HG03520 (cell line): ENCODE results near the gene ADAM10.

Source experiments
- ATAC-seq: cut with Tn5 transposase; IDR thresholded peaks from one replicate; pipeline ENCODE4 v1.9.1; 2021; ENCODE audit warnings: mild to moderate bottlenecking, moderate library complexity; ENCODE audit not compliant: unreplicated experiment

The ADAM10 gene

GRCh38 chr15:58554758-58555157 lies 194.7 kb downstream of the ADAM10 start:
- no peak for ATAC-seq

- no peak for ATAC-seq
These were observed 196.1 kb downstream of the ADAM10 start for GRCh38 chr15:58553365-58553918.

- ATAC-seq: no peak
These were observed 196.8 kb downstream of the ADAM10 start for GRCh38 chr15:58552505-58553364.

GRCh38 chr15:58551764-58552504 lies 197.6 kb downstream of the ADAM10 start:
- no peak for ATAC-seq

GRCh38 chr15:58551084-58551763 lies 198.3 kb downstream of the ADAM10 start:
- no peak for ATAC-seq

GRCh38 chr15:58549785-58550074 lies 199.8 kb downstream of the ADAM10 start:
- no peak for ATAC-seq

- ATAC-seq: no peak
These were observed 200.3 kb downstream of the ADAM10 start for GRCh38 chr15:58549013-58549784.

GRCh38 chr15:58548308-58549012 lies 201.0 kb downstream of the ADAM10 start:
- no peak for ATAC-seq

GRCh38 chr15:58547628-58548307 lies 201.7 kb downstream of the ADAM10 start:
- ATAC-seq: no peak

- ATAC-seq: no peak
These were observed 202.6 kb downstream of the ADAM10 start for GRCh38 chr15:58546635-58547627.

- no peak for ATAC-seq
These were observed 203.4 kb downstream of the ADAM10 start for GRCh38 chr15:58546066-58546591.

- ATAC-seq: no peak
These were observed 204.0 kb downstream of the ADAM10 start for GRCh38 chr15:58545307-58546065.

GRCh38 chr15:58544756-58545155 lies 204.8 kb downstream of the ADAM10 start:
- no peak for ATAC-seq

- ATAC-seq: no peak
These were observed 205.7 kb downstream of the ADAM10 start for GRCh38 chr15:58543664-58544335.

- ATAC-seq: no peak
These were observed 208.0 kb downstream of the ADAM10 start for GRCh38 chr15:58541410-58542087.

- no peak for ATAC-seq
These were observed 210.0 kb downstream of the ADAM10 start for GRCh38 chr15:58539548-58539947.
